IMR-90 (cell line): Measurements from ENCODE around the gene CDON.
A peak's percentile ranks its signal among the peaks of the same experiment; 100 is the strongest.

Source experiments
- BHLHE40 ChIP-seq: fragments of 150-350 bp; IDR thresholded peaks from 2 replicates; pipeline ENCODE4 v1.6.1; 2016; ENCODE audit warnings: mild to moderate bottlenecking, low read depth, low read length
- FOS ChIP-seq: fragments of 150-350 bp; IDR thresholded peaks from 2 replicates; pipeline ENCODE4 v1.6.1; 2016; ENCODE audit warnings: low read depth, low read length
- MAZ ChIP-seq: IDR thresholded peaks from 2 replicates; pipeline ENCODE4 v1.6.1; 2012; ENCODE audit warnings: low read depth, mild to moderate bottlenecking, low read length, improper control_type of control experiment, moderate library complexity, borderline replicate concordance
- MXI1 ChIP-seq: IDR thresholded peaks from 2 replicates; pipeline ENCODE4 v1.6.1; 2012; ENCODE audit warnings: low read depth, mild to moderate bottlenecking, low read length, moderate library complexity, borderline replicate concordance
- POLR2A ChIP-seq: IDR thresholded peaks from 2 replicates; pipeline ENCODE4 v1.6.1; 2012; ENCODE audit warnings: mild to moderate bottlenecking, low read depth, low read length
- RAD21 ChIP-seq: IDR thresholded peaks from 2 replicates; pipeline ENCODE4 v1.6.1; 2012; ENCODE audit warnings: low read length, improper control_type of control experiment
- RCOR1 ChIP-seq: IDR thresholded peaks from 2 replicates; pipeline ENCODE4 v1.6.1; 2012; ENCODE audit warnings: mild to moderate bottlenecking, low read length, improper control_type of control experiment; ENCODE audit not compliant: insufficient replicate concordance
- SMC3 ChIP-seq: fragments of 150-350 bp; IDR thresholded peaks from 2 replicates; pipeline ENCODE4 v1.6.1; 2016; ENCODE audit warnings: low read depth, mild to moderate bottlenecking, antibody characterized with exemption, low read length, moderate library complexity
- TF ChIP-seq, protein P1 (sequence below): conservative IDR thresholded peaks from 2 replicates; pipeline ENCODE4 v1.5.1; 2012; ENCODE audit warnings: mild to moderate bottlenecking, low read depth, low read length, improper control_type of control experiment

GRCh38 chr11:126062679-126063506, at the start of gene CDON:
- no peak for TF ChIP-seq RCOR1
- TF ChIP-seq RAD21, result 0 out of 2 replicates have a peak, but pooled peaks have one; percentile 10
- peak; percentile 97 for TF ChIP-seq BHLHE40
- TF ChIP-seq, protein P1, sequence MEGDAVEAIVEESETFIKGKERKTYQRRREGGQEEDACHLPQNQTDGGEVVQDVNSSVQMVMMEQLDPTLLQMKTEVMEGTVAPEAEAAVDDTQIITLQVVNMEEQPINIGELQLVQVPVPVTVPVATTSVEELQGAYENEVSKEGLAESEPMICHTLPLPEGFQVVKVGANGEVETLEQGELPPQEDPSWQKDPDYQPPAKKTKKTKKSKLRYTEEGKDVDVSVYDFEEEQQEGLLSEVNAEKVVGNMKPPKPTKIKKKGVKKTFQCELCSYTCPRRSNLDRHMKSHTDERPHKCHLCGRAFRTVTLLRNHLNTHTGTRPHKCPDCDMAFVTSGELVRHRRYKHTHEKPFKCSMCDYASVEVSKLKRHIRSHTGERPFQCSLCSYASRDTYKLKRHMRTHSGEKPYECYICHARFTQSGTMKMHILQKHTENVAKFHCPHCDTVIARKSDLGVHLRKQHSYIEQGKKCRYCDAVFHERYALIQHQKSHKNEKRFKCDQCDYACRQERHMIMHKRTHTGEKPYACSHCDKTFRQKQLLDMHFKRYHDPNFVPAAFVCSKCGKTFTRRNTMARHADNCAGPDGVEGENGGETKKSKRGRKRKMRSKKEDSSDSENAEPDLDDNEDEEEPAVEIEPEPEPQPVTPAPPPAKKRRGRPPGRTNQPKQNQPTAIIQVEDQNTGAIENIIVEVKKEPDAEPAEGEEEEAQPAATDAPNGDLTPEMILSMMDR, result peak; percentile 29; the same call in 1 of the 2 replicates
- TF ChIP-seq POLR2A, result no peak
- no peak for TF ChIP-seq FOS
- TF ChIP-seq SMC3, result no peak
- TF ChIP-seq MXI1, result no peak
- TF ChIP-seq MAZ, result peak; percentile 72; the same call in 1 of the 2 replicates
